Activated naive CD4-positive, alpha-beta T cell treated with anti-CD3 and anti-CD28 coated beads, Interleukin-2, amount 10 ng/mL, durations not matched to agents 7 days and 5 days (primary cell): ENCODE results near the gene BOC.

ENCODE experiments used
- CTCF ChIA-PET: fragments of 350-600 bp; sonication (Branson Sonifier 250); formaldehyde crosslinking; loops from one replicate; lab custom pipeline; 2021; ENCODE audit warnings: antibody characterized with exemption; lab: Charles Lee
- DNase-seq: peaks from one replicate; pipeline ENCODE4 v3.0.0-alpha.2; 2020
- H3K27ac Mint-ChIP-seq: one replicate; pipeline ENCODE4 v1.8.0; 2021; ENCODE audit warnings: mild to moderate bottlenecking, moderate library complexity, mixed read lengths
- H3K27me3 Mint-ChIP-seq: one replicate; pipeline ENCODE4 v1.8.0; 2021; ENCODE audit warnings: mild to moderate bottlenecking, mixed read lengths
- H3K36me3 Mint-ChIP-seq: one replicate; pipeline ENCODE4 v1.8.0; 2021; ENCODE audit warnings: mixed read lengths
- H3K4me1 Mint-ChIP-seq: one replicate; pipeline ENCODE4 v1.8.0; 2021; ENCODE audit warnings: mixed read lengths
- H3K4me3 Mint-ChIP-seq: one replicate; pipeline ENCODE4 v1.8.0; 2021; ENCODE audit warnings: mild to moderate bottlenecking, moderate library complexity, mixed read lengths
- H3K9me3 Mint-ChIP-seq: one replicate; pipeline ENCODE4 v1.8.0; 2021; ENCODE audit warnings: mixed read lengths

Gene BOC

DNA sequence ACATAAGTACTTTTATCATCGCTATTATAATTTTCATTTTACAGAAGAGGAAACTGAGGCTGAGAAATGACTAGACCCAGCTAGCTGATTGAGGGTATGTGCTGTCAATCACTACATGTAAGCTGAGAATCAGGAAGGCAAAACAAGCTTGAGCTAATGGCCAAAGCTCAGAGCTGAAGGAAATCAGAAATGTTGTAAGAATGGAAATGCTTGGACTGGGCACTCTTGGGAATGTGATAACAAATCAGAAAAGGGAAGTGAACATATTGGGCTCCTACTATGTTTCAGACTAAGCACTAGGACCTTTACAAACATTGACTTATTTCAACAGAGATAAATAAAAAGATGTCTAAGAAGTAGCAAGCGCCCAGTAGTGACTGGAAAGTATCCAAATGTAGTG lies 33.8 kb upstream of the BOC start:
- no peaks in the 10 kb centered on the region for H3K9me3 Mint-ChIP-seq
- no peak for DNase-seq
- H3K36me3 Mint-ChIP-seq: no peaks in the 10 kb centered on the region
- H3K4me3 Mint-ChIP-seq: no peak overlapping the region
- no peak overlapping the region for H3K27ac Mint-ChIP-seq
- H3K4me1 Mint-ChIP-seq: no peaks in the 10 kb centered on the region
- CTCF ChIA-PET: interaction anchor here (1.0 kb wide), 1 partner anchor 111 kb away, joined by 4 read pairs; no protein-coding TSS in a partner anchor
- H3K27me3 Mint-ChIP-seq: no peaks in the 10 kb centered on the region

DNA sequence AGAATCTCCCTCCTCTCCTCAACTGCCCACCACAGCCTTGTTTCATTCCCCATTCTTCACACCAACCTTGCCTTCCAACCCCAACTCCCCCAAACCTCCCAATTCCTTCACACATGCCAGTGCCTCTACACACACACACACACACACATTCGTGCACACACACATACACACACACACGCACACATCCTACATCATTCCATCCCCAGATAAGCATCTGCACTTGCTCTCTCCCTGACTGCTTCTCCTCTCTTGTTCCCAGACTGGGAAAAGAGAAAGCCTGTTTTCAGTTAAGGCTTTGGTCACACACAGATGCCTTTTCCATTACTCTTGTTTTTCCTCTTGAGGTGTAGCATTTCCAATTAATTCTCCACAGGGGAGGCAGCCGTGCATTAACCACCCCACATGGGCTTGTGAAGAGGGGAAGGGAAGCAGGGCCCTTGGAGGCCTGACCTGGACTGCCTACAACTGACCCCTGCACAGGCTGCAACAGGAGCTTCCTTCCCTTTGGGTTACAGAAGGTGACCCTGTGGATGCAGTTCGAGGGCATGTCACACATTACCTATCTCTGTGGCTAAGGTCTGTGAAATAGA lies 32.0 kb upstream of the BOC start:
- no peak for DNase-seq
- Mint-ChIP-seq H3K27ac (no peak overlapping the region), H3K27me3 (peaks cover 8% of the 10 kb centered on the region), H3K4me3 (no peak overlapping the region), H3K9me3 (no peaks in the 10 kb centered on the region), H3K36me3 (no peaks in the 10 kb centered on the region), H3K4me1 (no peaks in the 10 kb centered on the region)
- CTCF ChIA-PET: no interaction called here

DNA sequence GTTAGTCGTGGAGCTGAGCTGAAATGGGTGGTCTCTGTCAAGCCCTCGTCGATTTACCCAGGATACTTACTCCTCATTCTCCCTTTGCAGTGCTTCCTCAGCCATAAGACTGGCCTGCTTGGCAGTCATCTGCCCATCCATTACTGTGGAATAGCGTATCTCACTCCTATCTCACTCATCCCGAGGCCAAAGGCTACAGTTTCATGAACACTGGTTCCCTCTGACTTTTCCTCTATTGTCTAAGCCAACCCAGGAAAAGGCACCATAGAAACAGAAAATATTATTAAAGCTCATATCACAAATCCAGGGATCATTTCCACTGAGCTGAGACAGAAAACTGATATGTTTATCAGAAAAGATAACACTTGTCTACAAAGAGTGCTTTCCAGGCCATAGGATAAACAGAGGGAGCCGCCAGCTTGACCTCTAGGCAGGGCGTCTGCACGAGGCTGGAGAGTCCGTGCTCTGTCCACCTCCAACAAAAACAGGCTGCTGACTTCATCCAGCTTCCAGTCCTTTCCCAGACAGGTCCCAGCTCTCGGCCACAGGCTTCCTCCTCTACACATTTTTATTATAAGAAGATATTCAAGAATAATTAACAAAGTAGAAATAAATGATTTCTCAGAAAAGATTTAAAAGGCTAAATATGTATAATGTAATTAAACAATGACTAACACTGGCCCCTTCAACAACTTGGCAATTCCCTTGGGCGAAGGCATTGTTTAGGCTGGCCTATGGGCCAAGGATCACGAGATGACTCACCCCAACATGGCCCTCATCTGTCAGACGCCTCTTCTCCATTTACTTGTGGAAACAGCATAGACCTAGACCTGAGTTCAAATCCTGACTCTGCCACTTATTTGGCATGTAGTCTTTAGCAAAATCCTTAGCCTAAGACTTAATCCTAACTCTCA lies 27.4 kb upstream of the BOC start:
- Mint-ChIP-seq H3K36me3 (no peaks in the 10 kb centered on the region), H3K9me3 (peaks cover 2% of the 10 kb centered on the region), H3K27me3 (peaks cover 12% of the 10 kb centered on the region), H3K27ac (no peak overlapping the region), H3K4me3 (no peak overlapping the region), H3K4me1 (no peaks in the 10 kb centered on the region)
- DNase-seq: no peak
- CTCF ChIA-PET: no interaction called here

DNA sequence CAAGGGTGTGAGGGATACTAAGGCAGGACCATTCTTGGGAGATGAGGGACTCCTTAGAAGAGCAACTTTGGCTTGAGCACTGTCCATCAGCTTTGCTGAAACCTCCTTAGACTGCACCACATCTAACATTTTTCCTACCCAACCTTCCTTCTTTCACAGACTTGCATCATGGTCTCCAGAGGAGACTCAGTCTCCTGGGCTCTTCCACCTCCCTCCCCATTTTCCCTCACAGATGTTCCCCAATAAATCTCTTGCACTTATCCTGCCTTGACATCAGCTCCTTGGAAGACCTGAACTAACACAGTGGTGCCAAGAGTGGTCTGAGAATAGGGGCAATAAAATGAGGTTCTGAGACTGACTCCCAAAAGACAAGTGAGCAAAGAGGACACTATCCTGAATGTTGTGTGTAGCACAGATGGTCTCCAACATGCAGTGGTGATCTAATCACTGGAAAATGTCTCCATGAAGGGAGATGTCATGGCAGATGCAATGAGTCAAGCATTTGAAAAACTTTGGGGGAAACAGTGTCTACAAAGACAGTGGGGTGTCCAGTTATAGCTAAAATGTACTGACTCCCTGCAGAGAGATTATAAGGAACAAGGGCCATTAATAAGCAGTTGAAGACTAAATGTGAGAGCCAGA lies 26.0 kb upstream of the BOC start:
- H3K27me3 Mint-ChIP-seq: peaks cover 12% of the 10 kb centered on the region
- no peak overlapping the region for H3K4me3 Mint-ChIP-seq
- no peaks in the 10 kb centered on the region for H3K4me1 Mint-ChIP-seq
- CTCF ChIA-PET: no interaction called here
- H3K27ac Mint-ChIP-seq: no peak overlapping the region
- H3K9me3 Mint-ChIP-seq: peaks cover 2% of the 10 kb centered on the region
- H3K36me3 Mint-ChIP-seq: no peaks in the 10 kb centered on the region
- DNase-seq: no peak

DNA sequence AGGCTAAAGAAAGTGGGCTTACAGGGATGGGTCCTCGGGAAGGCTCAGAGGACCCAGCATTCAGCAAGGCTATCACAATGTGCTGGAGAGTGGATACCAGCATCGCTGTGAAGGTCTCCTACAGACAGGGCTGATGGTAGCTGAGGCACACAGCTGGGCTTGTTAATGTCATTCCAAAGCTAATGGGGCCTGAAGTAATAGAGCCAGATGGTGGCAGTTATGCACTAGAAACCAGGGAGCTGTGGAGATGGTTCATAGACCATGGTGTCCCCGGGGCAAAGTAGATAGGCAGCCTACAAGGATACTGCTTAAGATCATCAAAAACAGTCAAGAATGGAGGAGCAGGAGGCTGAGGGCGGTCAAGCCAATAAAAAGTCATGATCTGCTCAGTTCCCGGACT lies 24.8 kb upstream of the BOC start:
- no peaks in the 10 kb centered on the region for H3K36me3 Mint-ChIP-seq
- peaks cover 2% of the 10 kb centered on the region for H3K9me3 Mint-ChIP-seq
- H3K4me3 Mint-ChIP-seq: no peak overlapping the region
- DNase-seq: no peak
- H3K27ac Mint-ChIP-seq: no peak overlapping the region
- peaks cover 12% of the 10 kb centered on the region for H3K27me3 Mint-ChIP-seq
- CTCF ChIA-PET: no interaction called here
- no peaks in the 10 kb centered on the region for H3K4me1 Mint-ChIP-seq

DNA sequence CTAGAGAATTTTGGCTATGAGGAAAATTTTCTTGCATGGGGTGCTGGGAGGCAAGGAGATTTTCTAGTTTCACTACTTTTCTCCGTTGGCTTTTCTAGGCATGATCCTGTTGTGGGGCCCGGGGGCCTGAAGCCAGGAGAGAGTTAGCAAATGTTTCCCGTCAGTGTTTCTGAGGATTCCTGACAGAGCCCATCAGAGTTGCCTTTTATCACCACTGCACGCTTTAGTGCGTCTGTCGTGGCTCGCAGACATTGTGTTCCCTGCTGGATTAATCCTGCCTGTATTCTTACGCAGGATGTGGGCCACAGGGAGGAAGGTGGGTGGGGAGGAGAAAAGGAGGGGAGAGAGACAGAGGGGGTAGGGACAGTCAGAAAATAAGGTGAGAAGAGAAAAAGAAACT lies 18.1 kb upstream of the BOC start:
- Mint-ChIP-seq H3K27me3 (peaks cover 5% of the 10 kb centered on the region), H3K4me1 (no peaks in the 10 kb centered on the region), H3K27ac (no peak overlapping the region), H3K9me3 (peaks cover 2% of the 10 kb centered on the region), H3K4me3 (no peak overlapping the region), H3K36me3 (no peaks in the 10 kb centered on the region)
- CTCF ChIA-PET: no interaction called here
- no peak for DNase-seq

DNA sequence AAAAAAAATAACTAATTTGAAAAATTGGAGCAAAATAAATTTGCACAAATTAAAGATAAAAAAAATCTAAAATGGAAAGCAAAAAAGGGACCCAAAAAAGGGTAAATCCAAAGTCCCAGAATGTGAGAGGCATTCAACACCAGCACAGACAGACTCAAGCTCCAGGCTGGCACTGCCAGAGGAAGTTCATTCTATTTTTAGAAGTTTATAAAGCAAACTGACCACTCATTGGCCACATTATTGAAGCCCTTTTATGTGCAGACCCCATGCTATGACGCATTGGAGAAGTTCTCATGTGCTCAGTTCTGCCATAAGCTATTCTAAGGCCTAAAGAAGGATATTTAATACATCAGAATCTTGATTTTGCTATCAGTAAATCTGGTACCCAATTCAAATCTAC lies 17.6 kb upstream of the BOC start:
- Mint-ChIP-seq H3K27ac (no peak overlapping the region), H3K4me3 (no peak overlapping the region), H3K27me3 (peaks cover 5% of the 10 kb centered on the region), H3K4me1 (no peaks in the 10 kb centered on the region), H3K9me3 (no peaks in the 10 kb centered on the region), H3K36me3 (no peaks in the 10 kb centered on the region)
- no peak for DNase-seq
- CTCF ChIA-PET: no interaction called here

DNA sequence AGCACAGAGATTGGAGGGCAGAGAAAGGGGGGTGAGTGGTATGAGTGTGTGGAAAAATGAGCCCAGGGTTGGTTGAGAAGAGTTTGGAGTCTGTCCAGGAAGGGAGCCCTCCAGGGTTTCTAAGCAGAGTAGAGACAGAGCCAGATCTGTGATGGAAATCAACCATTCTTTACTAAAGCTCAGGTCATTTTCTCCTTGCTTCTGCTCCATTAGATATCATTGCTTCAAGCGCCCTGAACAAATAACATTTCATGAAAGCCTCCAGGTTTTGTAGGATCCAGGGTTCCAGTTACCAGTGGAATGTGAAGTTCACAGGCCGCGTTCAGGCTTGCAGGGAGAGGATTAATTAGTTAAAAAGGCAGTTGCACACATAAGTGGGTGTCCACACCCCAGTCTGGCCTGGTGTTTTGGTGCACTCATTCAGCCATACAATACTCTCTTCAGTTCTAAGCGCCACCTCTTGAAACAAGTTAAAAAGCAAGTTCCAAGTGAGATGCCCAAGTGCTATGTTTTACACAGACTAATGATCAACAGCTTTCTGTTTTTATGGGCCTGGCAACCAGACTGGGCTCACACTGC lies 16.4 kb upstream of the BOC start:
- H3K4me3 Mint-ChIP-seq: no peak overlapping the region
- peaks cover 10% of the 10 kb centered on the region for H3K27me3 Mint-ChIP-seq
- no peak overlapping the region for H3K27ac Mint-ChIP-seq
- no peaks in the 10 kb centered on the region for H3K9me3 Mint-ChIP-seq
- CTCF ChIA-PET: no interaction called here
- H3K36me3 Mint-ChIP-seq: no peaks in the 10 kb centered on the region
- H3K4me1 Mint-ChIP-seq: no peaks in the 10 kb centered on the region
- DNase-seq: no peak

DNA sequence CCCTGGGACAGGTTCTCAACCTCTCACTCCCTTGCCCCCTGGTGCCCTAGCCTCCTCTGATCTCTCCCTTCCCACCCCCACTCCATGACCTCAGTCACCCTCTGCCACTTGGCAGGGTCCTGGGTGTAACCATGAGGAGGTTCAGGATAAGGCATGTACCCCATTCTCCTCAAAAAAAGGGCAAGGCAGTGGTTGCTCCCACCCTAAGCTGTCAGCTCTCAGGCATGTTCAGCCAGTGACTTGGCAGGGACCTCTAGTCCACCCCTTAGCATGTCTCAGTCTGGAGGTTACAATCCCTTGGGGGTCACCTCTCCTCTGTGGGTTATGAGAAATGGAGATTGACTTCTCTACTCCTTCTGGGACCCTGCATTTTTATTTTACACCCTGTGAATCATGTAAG lies 11.0 kb upstream of the BOC start:
- CTCF ChIA-PET: no interaction called here
- H3K27me3 Mint-ChIP-seq: peaks cover 21% of the 10 kb centered on the region
- H3K27ac Mint-ChIP-seq: no peak overlapping the region
- no peaks in the 10 kb centered on the region for H3K9me3 Mint-ChIP-seq
- H3K4me3 Mint-ChIP-seq: no peak overlapping the region
- no peaks in the 10 kb centered on the region for H3K4me1 Mint-ChIP-seq
- no peak for DNase-seq
- no peaks in the 10 kb centered on the region for H3K36me3 Mint-ChIP-seq

DNA sequence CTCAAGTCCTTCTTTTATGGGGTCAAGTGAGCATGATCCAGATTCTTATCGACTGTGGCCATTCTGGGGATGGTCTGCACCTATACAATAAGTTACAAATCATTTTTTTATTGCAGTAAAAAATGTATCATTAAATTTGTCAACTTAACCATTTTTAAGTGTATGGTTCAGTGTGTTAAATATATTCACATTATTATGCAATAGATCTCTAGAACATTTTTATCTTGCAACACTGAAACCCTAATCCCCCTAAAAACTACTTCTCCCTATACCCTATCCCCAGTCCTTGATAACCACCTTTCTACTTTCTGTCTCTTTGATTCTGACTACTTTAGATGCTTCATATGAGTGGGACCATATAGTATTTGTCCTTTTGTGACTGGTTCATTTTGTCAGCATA lies 10.4 kb upstream of the BOC start:
- Mint-ChIP-seq H3K4me1 (no peaks in the 10 kb centered on the region), H3K4me3 (no peak overlapping the region), H3K36me3 (no peaks in the 10 kb centered on the region), H3K9me3 (no peaks in the 10 kb centered on the region), H3K27ac (no peak overlapping the region), H3K27me3 (peaks cover 21% of the 10 kb centered on the region)
- DNase-seq: no peak
- CTCF ChIA-PET: no interaction called here

DNA sequence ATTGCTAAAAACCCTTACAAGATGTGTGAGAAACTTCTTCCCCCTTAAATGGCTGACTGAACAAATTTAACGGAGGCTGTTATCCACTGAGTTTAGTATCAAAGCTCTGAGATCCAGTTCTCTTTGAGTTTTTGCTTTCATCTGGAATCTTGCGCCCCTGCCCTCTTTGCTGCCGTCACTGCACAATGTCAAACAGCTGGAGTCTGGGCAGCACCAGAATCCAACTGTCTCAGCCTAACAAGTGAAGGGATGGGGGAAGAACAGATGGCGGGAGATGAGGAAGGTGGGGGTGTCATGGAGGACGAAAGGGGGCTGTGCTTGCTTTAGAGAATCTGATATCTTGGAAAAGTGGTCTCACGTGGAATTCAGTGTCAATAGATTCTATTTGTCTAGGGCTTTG lies 7.0 kb upstream of the BOC start:
- Mint-ChIP-seq H3K27me3 (peaks cover 42% of the 10 kb centered on the region), H3K36me3 (no peaks in the 10 kb centered on the region), H3K4me1 (no peaks in the 10 kb centered on the region), H3K9me3 (no peaks in the 10 kb centered on the region), H3K4me3 (no peak overlapping the region), H3K27ac (no peak overlapping the region)
- no peak for DNase-seq
- CTCF ChIA-PET: no interaction called here

DNA sequence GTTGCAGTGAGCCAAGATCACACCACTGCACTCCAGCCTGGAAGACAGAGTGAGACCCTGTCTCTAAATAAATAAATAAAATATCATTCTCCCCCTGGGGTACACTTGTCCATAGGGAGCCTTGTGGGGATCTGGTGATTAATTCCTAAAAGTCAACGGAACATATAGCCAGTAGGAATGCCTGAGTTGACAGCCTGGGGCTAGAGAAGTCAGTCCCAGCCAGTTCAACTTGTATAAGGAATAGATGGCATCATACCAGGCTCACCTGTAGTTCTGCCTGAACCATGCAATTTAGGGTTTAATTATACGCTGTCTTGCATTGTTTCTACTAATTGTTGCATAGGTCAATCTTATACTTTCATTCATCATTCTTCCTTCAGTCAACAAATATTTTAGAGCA lies 5.9 kb upstream of the BOC start:
- DNase-seq: no peak
- no peak overlapping the region for H3K4me3 Mint-ChIP-seq
- no peak overlapping the region for H3K27ac Mint-ChIP-seq
- H3K36me3 Mint-ChIP-seq: no peaks in the 10 kb centered on the region
- H3K9me3 Mint-ChIP-seq: no peaks in the 10 kb centered on the region
- no peaks in the 10 kb centered on the region for H3K4me1 Mint-ChIP-seq
- peaks cover 45% of the 10 kb centered on the region for H3K27me3 Mint-ChIP-seq
- CTCF ChIA-PET: no interaction called here

DNA sequence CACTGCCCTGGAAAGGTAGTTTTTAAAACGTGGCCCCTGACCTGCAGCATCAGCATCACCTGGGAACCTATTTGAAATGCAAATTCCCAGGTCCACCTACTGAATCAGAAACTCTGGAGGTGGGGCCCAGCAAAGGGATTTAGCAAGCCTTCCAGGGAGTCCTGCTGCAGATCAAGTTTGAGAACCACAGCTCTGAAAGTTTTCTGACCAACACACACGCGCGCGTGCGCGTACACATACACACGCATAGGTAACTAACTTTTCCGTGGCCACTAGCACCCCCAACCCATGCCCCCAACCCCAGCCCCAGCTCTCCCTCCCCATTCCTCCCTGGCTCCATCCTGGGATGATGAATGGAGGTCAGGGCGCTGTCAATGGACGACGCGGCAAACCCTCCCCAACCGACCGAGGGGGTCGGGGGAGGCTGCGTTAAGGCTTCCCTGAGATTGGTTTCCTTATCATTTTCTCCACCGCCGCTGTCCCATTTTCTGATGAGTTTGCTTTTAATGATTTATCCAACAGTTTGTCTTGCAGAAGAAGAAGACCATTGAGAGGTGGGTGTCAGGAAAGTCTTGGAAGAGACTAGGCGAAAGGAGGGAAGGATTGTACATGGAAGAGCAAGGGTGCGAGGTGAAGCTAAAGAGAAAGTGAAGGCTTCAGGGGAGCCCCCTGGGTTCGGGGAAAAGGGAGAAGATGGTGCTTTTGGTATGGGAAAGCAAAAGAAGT lies 590 bp upstream of the BOC start:
- Mint-ChIP-seq H3K27ac (no peak overlapping the region), H3K27me3 (peaks cover 77% of the 10 kb centered on the region), H3K4me1 (peaks cover 13% of the 10 kb centered on the region), H3K9me3 (no peaks in the 10 kb centered on the region), H3K4me3 (peak overlapping the region; percentile 68), H3K36me3 (no peaks in the 10 kb centered on the region)
- DNase-seq: no peak
- CTCF ChIA-PET: no interaction called here
